ENCODE results near the gene RNF26. TPM values are rescaled to one million over a fixed set of nuclear protein-coding genes. Genes with fewer than 3 reads are reported as not detected.
A peak's percentile ranks its signal among the peaks of the same experiment; 100 is the strongest.

Gene RNF26
- total and polyA plus RNA-seq, 2 donors (not counting 3 experiments of a cell fraction or from before 2014, with no cell fraction given) = 40.1 to 43.8 TPM

DNA sequence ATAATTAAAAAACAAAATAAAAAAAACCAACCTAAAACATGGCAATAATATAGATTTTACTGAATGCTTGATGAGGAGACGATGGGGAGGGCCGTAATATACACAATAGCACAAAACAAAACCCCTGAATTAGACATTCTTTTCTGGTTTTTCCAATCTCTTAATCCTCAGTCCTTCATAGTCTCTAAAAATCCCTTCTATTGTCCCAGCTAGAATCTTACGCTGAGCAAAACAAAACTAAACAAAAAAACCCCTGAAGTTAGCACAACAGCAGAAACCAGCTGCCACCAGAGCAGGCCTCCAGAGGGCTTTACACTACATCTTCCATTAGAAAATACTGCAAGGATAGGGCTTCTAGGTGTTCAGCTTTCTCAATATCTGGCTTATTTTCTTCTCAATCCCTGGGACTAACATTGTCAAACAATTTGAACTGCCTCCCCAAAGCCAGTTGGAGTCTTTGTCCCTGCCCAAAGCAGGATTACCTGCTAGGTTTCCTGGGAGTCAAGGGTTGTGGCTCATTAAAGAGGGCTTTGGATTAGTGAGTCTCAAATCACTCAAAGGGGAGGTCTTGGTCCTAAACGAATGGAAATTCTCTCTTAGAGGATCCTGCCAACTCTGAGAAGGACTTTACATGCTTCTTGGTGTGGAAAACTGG, 2.1 kb upstream of the RNF26 start:
- POLR2A ChIA-PET = no interaction called here
- Histone ChIP-seq H3K9ac (replicated peaks; ENCODE audit: extremely low read depth, insufficient read depth, low read length) (no peak overlapping the region), H3K27me3 (ENCODE audit: control insufficient read depth in 2 of 2, insufficient read depth in 2 of 2, low read length in 2 of 2) (peaks cover 0 to 6% of the 10 kb centered on the region in 2 experiments), H4K20me1 (replicated peaks; ENCODE audit: control insufficient read depth, extremely low read depth, insufficient read depth, low read length) (no peaks in the 10 kb centered on the region), H3K9me1 (replicated peaks; ENCODE audit: control insufficient read depth, extremely low read depth, insufficient read depth, low read length) (no peaks in the 10 kb centered on the region), H3K27ac (ENCODE audit: insufficient read depth, low read depth, low read length) (no peak overlapping the region), H3K9me3 (replicated peaks; ENCODE audit: control insufficient read depth, insufficient read depth, low read length) (no peaks in the 10 kb centered on the region), H3K36me3 (ENCODE audit: control insufficient read depth in 2 of 2, extremely low read depth in 1 of 2, insufficient read depth in 2 of 2, low read length in 2 of 2) (peaks cover 0 to 2% of the 10 kb centered on the region in 2 experiments), H3K79me2 (ENCODE audit: control insufficient read depth, insufficient read depth, low read length) (peaks cover 17% of the 10 kb centered on the region), H3K4me3 (replicated peaks in 1 of 3; ENCODE audit: insufficient read depth in 1 of 3, low read depth in 1 of 3, low read length in 3 of 3) (no peak overlapping the region), H2AFZ (ENCODE audit: low read depth, low read length) (peak overlapping the region; percentile 6), H3K4me1 (ENCODE audit: control insufficient read depth, extremely low read depth, insufficient read depth, low read length) (peaks cover 16% of the 10 kb centered on the region), H3K4me2 (ENCODE audit: insufficient read depth, low read length) (no peak overlapping the region)
- TF ChIP-seq CTCF (IDR thresholded peaks at IDR 0.05; ENCODE audit: extremely low read depth in 1 of 2, insufficient read depth in 1 of 2, low read depth in 1 of 2, low read length in 2 of 2) (no peak), EZH2 (IDR thresholded peaks at IDR 0.05; ENCODE audit: borderline replicate concordance, low read depth, low read length, severe bottlenecking) (no peak), GATA2 (IDR thresholded peaks at IDR 0.05; ENCODE audit: insufficient read depth, insufficient read length, low read depth, low read length) (no peak), JUN (IDR thresholded peaks at IDR 0.05; ENCODE audit: borderline replicate concordance, insufficient read depth, insufficient read length, low read depth) (no peak), MYC (IDR thresholded peaks at IDR 0.05; ENCODE audit: low read depth, low read length) (no peak), MAX (IDR thresholded peaks at IDR 0.05; ENCODE audit: insufficient read depth, insufficient read length) (no peak), POLR2AphosphoS5 (IDR thresholded peaks at IDR 0.05; ENCODE audit: insufficient read depth, low read depth, low read length) (no peak), POLR2A (IDR thresholded peaks at IDR 0.05; ENCODE audit: low read depth, low read length) (no peak), FOS (IDR thresholded peaks at IDR 0.05; ENCODE audit: borderline replicate concordance, insufficient read depth, low read length) (no peak)
- dilution Hi-C loops (cut with MboI; ENCODE audit: extremely low pct_ligation_motif_present, low sequenced_read_pairs) = no loop called here
- CTCF ChIA-PET = interaction anchor here (1.0 to 1.3 kb wide), 2 partner anchors 9 to 11 kb away, joined by 3 to 4 read pairs; no protein-coding TSS in a partner anchor
- no peak for DNase-seq (ENCODE audit: low read depth, low spot score)
- no TSS peak for BruUV-seq (replicated peaks)
- no peak for FAIRE-seq
- intact Hi-C loops (cut with micrococcal nuclease) = no loop called here
